ENCODE results near the gene MANBA. TPM values are rescaled to one million over a fixed set of nuclear protein-coding genes. Genes with fewer than 3 reads are reported as not detected.

Gene MANBA
- total and polyA plus RNA-seq, 2 of the 4 experiments (the other 2 are of a cell fraction): 11.5 to 17.2 TPM

DNA sequence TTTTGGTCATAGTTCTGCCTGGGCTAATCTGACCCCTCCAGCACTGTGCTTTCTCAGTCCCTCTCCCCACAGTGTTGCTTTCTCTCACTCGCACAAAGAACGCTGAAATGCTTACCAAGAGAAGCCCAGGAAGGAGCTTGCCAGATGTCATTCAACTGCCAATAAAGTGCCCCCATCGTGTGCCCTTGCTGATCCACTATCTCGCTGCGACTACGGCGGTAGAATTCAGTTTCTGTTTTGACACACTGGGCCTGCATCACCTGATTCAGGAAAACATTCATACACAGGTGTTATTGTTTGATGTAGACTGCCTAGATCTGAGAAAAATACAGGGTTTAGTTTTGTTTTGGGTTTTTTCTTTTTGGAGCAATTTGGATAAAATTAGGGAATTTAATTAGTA lies 121.2 kb downstream of the MANBA start:
- Histone ChIP-seq H3K14ac (replicated peaks; ENCODE audit: low read depth, low read length) (no peak overlapping the region), H3K56ac (ENCODE audit: extremely low read depth, insufficient read depth, low read length) (no peak overlapping the region), H3K36me3 (ENCODE audit: control insufficient read depth, insufficient read depth, low read length) (peaks cover 21% of the 10 kb centered on the region), H3K23ac (ENCODE audit: low read depth, low read length) (no peak overlapping the region), H3K9me3 (ENCODE audit: control insufficient read depth, insufficient read depth, low read length) (no peaks in the 10 kb centered on the region), H2AFZ (replicated peaks; ENCODE audit: low read length, poor library complexity) (no peak overlapping the region), H2BK15ac (ENCODE audit: low read depth, low read length) (no peak overlapping the region), H3K4ac (ENCODE audit: low read depth, low read length) (no peak overlapping the region), H2BK5ac (ENCODE audit: low read depth, low read length, poor library complexity, severe bottlenecking) (no peak overlapping the region), H3K9ac (ENCODE audit: low read depth, low read length) (no peak overlapping the region), H3K27me3 (ENCODE audit: control insufficient read depth, insufficient read depth, low read length) (no peaks in the 10 kb centered on the region), H3K4me3 (ENCODE audit: insufficient read depth, low read depth, low read length) (no peak overlapping the region), H3K27ac (ENCODE audit: insufficient read depth, low read length) (no peak overlapping the region), H2AK5ac (ENCODE audit: low read depth, low read length) (no peak overlapping the region), H3K79me1 (ENCODE audit: low read depth in 1 of 2, low read length in 2 of 2) (0 out of 4 replicates have a peak, but pooled peaks cover 0 to 7% of the 10 kb centered on the region in 2 experiments), H4K8ac (ENCODE audit: low read depth in 2 of 2, low read length in 2 of 2) (no peak overlapping the region), H4K5ac (ENCODE audit: low read depth, low read length) (no peak overlapping the region), H4K20me1 (ENCODE audit: insufficient read depth, low read length) (no peaks in the 10 kb centered on the region), H3K18ac (ENCODE audit: low read depth, low read length) (no peak overlapping the region), H3K4me1 (ENCODE audit: control insufficient read depth, insufficient read depth, low read length) (peaks cover 8% of the 10 kb centered on the region), H2BK120ac (ENCODE audit: low read depth, low read length) (no peak overlapping the region), H3K4me2 (ENCODE audit: low read depth, low read length) (no peak overlapping the region), H2AK9ac (replicated peaks; ENCODE audit: low read depth, low read length, poor library complexity) (no peak overlapping the region), H3K9me1 (ENCODE audit: insufficient read depth, low read length) (peaks cover 5% of the 10 kb centered on the region; the same call in 1 of the 2 replicates), H4K91ac (ENCODE audit: insufficient read depth, low read depth, low read length) (no peak overlapping the region), H2BK20ac (ENCODE audit: low read depth, low read length) (no peak overlapping the region)
- dilution Hi-C loops (cut with HindIII; ENCODE audit: low sequenced_read_pairs, unreplicated experiment) (no loop called here), in situ Hi-C loops (cut with MboI; ENCODE audit: low sequenced_read_pairs) (no loop called here), intact Hi-C loops (cut with micrococcal nuclease) (loop anchor here (5.0 kb wide), 1 partner anchor 123 kb away; the partner anchor contains the start of gene MANBA)
- BruUV-seq (replicated peaks): no TSS peak
- TF ChIP-seq RCOR1 (IDR thresholded peaks at IDR 0.05; ENCODE audit: insufficient replicate concordance, low read length): no peak
- no peak for TF ChIP-seq NFE2L2 (IDR thresholded peaks at IDR 0.05; ENCODE audit: low read depth, low read length)
- no peak for TF ChIP-seq RAD21 (IDR thresholded peaks at IDR 0.05; ENCODE audit: low read length)
- TF ChIP-seq CHD1 (IDR thresholded peaks at IDR 0.05; ENCODE audit: low read depth, low read length): no peak
- TF ChIP-seq FOS (IDR thresholded peaks at IDR 0.05; ENCODE audit: low read depth, low read length): no peak
- TF ChIP-seq, protein P1, sequence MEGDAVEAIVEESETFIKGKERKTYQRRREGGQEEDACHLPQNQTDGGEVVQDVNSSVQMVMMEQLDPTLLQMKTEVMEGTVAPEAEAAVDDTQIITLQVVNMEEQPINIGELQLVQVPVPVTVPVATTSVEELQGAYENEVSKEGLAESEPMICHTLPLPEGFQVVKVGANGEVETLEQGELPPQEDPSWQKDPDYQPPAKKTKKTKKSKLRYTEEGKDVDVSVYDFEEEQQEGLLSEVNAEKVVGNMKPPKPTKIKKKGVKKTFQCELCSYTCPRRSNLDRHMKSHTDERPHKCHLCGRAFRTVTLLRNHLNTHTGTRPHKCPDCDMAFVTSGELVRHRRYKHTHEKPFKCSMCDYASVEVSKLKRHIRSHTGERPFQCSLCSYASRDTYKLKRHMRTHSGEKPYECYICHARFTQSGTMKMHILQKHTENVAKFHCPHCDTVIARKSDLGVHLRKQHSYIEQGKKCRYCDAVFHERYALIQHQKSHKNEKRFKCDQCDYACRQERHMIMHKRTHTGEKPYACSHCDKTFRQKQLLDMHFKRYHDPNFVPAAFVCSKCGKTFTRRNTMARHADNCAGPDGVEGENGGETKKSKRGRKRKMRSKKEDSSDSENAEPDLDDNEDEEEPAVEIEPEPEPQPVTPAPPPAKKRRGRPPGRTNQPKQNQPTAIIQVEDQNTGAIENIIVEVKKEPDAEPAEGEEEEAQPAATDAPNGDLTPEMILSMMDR (conservative IDR thresholded peaks at IDR 0.05; ENCODE audit: low read depth, low read length): no peak
- TF ChIP-seq MAFK (IDR thresholded peaks at IDR 0.05; ENCODE audit: low read depth, low read length): no peak
- TF ChIP-seq MAZ (IDR thresholded peaks at IDR 0.05; ENCODE audit: borderline replicate concordance, low read depth, low read length): no peak
- no peak for TF ChIP-seq RFX5 (IDR thresholded peaks at IDR 0.05; ENCODE audit: low read depth, low read length)
- no peak for TF ChIP-seq CEBPB (IDR thresholded peaks at IDR 0.05; ENCODE audit: low read depth, low read length)
- TF ChIP-seq, protein P2, sequence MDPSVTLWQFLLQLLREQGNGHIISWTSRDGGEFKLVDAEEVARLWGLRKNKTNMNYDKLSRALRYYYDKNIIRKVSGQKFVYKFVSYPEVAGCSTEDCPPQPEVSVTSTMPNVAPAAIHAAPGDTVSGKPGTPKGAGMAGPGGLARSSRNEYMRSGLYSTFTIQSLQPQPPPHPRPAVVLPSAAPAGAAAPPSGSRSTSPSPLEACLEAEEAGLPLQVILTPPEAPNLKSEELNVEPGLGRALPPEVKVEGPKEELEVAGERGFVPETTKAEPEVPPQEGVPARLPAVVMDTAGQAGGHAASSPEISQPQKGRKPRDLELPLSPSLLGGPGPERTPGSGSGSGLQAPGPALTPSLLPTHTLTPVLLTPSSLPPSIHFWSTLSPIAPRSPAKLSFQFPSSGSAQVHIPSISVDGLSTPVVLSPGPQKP (IDR thresholded peaks at IDR 0.05; ENCODE audit: borderline replicate concordance, low read depth, low read length): no peak
- TF ChIP-seq POLR2A (IDR thresholded peaks at IDR 0.05; ENCODE audit: low read depth, low read length): no peak
- no peak for TF ChIP-seq SMC3 (IDR thresholded peaks at IDR 0.05; ENCODE audit: low read depth, low read length)
- TF ChIP-seq BHLHE40 (IDR thresholded peaks at IDR 0.05; ENCODE audit: low read depth, low read length): no peak
- DNase-seq (no peak), ATAC-seq (ENCODE audit: low read depth) (no peak)
- ChIA-PET CTCF (no interaction called here), POLR2A (ENCODE audit: unreplicated experiment) (no interaction called here)
- no CpG with 5 or more reads among the region's 7 CpGs for WGBS, 2 experiments (ENCODE audit: extremely low coverage in 2 of 2, insufficient read length in 1 of 2)
